Activated naive CD8-positive, alpha-beta T cell treated with anti-CD3 and anti-CD28 coated beads for 36 hours (primary cell): ENCODE measurements around the gene DRD1. TPM values are rescaled to one million over a fixed set of nuclear protein-coding genes. Genes with fewer than 3 reads are reported as not detected.
"Not testable (repeated sequence)": the region's sequence is repeated elsewhere in the genome, so short reads cannot be mapped to it uniquely, and the experiment has no call there.

Experiments
- DNase-seq: peaks from one replicate; pipeline ENCODE4 v3.0.0; 2021
- H3K27ac Mint-ChIP-seq: one replicate; pipeline ENCODE4 v1.8.0; 2022; ENCODE audit warnings: mild to moderate bottlenecking, moderate library complexity, mixed read lengths
- H3K27me3 Mint-ChIP-seq: one replicate; pipeline ENCODE4 v1.8.0; 2022; ENCODE audit warnings: mild to moderate bottlenecking, mixed read lengths
- H3K36me3 Mint-ChIP-seq: one replicate; pipeline ENCODE4 v1.8.0; 2021; ENCODE audit warnings: mild to moderate bottlenecking, mixed read lengths
- H3K4me1 Mint-ChIP-seq: one replicate; pipeline ENCODE4 v1.8.0; 2021; ENCODE audit warnings: mixed read lengths
- H3K4me3 Mint-ChIP-seq: one replicate; pipeline ENCODE4 v1.8.0; 2022; ENCODE audit warnings: mild to moderate bottlenecking, moderate library complexity, mixed read lengths
- H3K9me3 Mint-ChIP-seq: one replicate; pipeline ENCODE4 v1.8.0; 2022; ENCODE audit warnings: mixed read lengths
- total RNA-seq, 2 experiments: library from RNA; stranded (reverse); gene quantifications; one replicate each; pipeline ENCODE4 v1.2.3, GENCODE V29; 2021

DRD1 gene
- total RNA-seq, 2 experiments from 2014 or later, result not detected

DNA sequence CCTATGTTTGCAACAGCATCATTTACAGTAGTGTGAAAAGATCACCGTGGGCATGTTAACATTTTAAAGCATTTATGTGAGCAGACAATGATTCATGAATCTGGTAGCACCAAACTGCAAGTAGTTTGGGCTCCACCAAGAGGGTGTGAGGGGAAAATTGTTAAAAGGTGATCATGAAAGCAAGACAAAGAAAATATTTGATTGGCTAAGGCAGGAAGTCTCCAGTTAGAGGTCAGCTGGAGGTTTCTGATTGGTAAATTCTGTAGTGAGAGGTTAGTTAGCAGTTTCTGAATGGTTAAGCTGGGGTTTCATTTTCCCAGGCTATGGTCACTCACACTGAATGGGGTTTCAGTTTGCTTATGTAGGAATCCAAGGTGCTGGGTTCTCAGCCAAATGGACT is 13.5 kb upstream of the DRD1 start:
- no peak overlapping the region for H3K4me3 Mint-ChIP-seq
- H3K27ac Mint-ChIP-seq, result no peak overlapping the region
- H3K4me1 Mint-ChIP-seq, result peaks cover 12% of the 10 kb centered on the region
- DNase-seq, result no peak
- no peaks in the 10 kb centered on the region for H3K36me3 Mint-ChIP-seq
- no peaks in the 10 kb centered on the region for H3K9me3 Mint-ChIP-seq
- H3K27me3 Mint-ChIP-seq, result peaks cover 29% of the 10 kb centered on the region

DNA sequence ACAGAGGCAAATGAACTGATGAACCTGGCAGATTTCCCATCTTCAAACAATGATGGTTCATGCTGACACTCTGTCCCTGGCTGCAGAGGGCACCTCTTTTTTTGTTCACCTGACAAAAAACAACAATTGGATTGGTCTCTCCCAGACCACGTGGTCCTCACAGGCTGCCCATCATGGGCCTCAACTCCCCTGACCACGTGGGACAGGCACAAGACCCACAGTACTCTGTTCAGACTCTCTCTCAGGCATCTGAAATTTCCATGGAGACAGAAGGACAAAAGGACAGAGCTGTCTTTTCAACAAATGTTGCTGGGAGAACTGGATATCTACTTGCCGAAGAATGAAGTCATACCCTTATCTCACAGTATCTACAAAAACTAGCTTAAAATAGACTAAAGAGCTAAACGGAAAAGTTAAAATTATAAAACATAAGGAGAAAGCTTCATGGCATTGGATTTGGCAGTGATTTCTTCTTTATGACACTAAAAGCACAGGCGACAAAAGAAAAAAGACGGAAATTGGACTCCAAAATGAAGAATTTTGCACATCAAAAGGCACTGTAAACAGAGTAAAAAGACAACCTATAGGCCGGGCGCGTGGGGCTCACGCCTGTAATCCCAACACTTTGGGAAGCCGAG is 12.2 kb upstream of the DRD1 start:
- H3K9me3 Mint-ChIP-seq, result no peaks in the 10 kb centered on the region
- peaks cover 12% of the 10 kb centered on the region for H3K4me1 Mint-ChIP-seq
- no peak overlapping the region for H3K4me3 Mint-ChIP-seq
- H3K27ac Mint-ChIP-seq, result no peak overlapping the region
- H3K36me3 Mint-ChIP-seq, result no peaks in the 10 kb centered on the region
- DNase-seq, result no peak
- H3K27me3 Mint-ChIP-seq, result peaks cover 30% of the 10 kb centered on the region

DNA sequence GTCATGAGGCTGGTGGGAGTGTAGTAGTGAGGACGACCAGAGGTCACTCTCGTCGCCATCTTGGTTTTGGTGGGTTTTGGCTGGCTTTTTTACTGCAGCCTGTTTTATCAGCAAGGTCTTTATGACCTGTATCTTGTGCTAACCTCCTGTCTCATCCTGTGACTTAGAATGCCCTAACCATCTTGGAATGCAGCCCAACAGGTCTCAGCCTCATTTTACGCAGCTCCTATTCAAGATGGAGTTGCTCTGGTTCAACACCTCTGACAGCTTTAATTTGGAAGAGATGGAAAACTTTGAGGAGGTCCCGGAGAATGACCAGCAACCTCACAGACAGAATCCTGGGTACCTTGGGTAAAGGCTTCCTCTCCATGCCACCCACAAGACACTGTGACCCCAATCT is 10.4 kb upstream of the DRD1 start:
- DNase-seq, H3K27ac Mint-ChIP-seq, H3K4me1 Mint-ChIP-seq, H3K4me3 Mint-ChIP-seq, H3K9me3 Mint-ChIP-seq, H3K36me3 Mint-ChIP-seq: not testable (repeated sequence)
- H3K27me3 Mint-ChIP-seq, result peaks cover 31% of the 10 kb centered on the region

DNA sequence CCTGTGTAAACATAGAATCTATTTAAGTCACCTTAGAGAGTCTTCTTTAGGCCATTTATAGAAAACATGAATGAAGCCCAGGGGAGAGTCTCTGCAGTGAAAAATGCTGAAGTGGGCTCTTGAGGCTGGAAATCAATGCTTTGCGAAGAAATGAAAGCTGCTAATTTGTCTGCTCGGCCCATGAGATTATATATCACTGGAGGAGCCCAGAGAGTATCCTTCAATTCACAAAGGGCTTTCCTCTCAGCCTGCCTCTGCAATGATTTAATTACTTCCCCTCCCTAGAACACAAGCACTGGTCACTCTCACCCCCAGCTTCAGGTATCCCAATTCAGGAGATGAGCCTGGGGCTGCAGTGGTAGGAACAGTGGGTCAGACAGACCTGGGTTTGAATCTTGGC is 8.2 kb upstream of the DRD1 start:
- H3K27me3 Mint-ChIP-seq, result peaks cover 50% of the 10 kb centered on the region
- DNase-seq, result no peak
- peaks cover 3% of the 10 kb centered on the region for H3K4me1 Mint-ChIP-seq
- H3K27ac Mint-ChIP-seq, result no peak overlapping the region
- no peaks in the 10 kb centered on the region for H3K36me3 Mint-ChIP-seq
- no peaks in the 10 kb centered on the region for H3K9me3 Mint-ChIP-seq
- no peak overlapping the region for H3K4me3 Mint-ChIP-seq

DNA sequence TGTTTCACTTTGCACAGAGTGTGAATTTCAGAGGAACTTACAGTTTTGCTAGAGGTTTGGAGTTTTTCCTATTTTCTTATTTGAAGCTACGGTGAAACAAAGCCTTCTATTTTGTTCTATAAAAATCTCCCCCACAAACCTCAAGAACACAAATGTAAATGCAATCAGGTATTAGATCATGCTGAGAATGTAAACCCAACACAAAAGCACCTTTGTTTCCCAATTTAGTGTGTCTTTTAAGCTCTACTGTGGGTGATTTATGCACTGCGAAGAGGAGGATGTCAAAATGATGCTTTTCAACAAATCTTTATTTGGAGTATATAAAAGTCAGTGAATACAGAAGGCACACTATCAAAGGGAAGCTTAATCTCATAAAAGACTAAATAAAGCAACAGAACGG is 4.3 kb upstream of the DRD1 start:
- peaks cover 2% of the 10 kb centered on the region for H3K4me1 Mint-ChIP-seq
- H3K9me3 Mint-ChIP-seq, result no peaks in the 10 kb centered on the region
- no peak for DNase-seq
- no peak overlapping the region for H3K4me3 Mint-ChIP-seq
- no peak overlapping the region for H3K27ac Mint-ChIP-seq
- no peaks in the 10 kb centered on the region for H3K36me3 Mint-ChIP-seq
- H3K27me3 Mint-ChIP-seq, result peaks cover 56% of the 10 kb centered on the region

DNA sequence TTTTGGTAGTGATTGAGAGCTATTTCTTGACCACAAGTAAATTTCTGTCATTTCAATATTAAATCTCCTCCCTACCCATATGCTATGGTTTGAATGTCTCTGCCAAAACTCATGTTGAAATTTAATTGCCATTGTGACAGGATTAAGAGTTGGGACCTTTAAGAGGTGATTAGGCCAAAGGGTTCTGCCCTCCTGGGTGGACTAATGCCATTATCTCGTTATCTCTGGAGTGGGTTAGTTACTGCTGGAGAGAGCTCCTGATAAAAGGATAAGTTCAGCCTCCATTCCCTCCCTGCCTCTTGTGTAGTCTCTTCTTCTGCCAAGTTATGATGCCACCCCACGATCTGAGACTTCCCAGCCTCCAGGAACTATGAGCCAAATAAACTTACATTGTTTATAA is 3.6 kb upstream of the DRD1 start:
- H3K27me3 Mint-ChIP-seq, result peaks cover 59% of the 10 kb centered on the region
- no peak overlapping the region for H3K4me3 Mint-ChIP-seq
- DNase-seq, result no peak

DNA sequence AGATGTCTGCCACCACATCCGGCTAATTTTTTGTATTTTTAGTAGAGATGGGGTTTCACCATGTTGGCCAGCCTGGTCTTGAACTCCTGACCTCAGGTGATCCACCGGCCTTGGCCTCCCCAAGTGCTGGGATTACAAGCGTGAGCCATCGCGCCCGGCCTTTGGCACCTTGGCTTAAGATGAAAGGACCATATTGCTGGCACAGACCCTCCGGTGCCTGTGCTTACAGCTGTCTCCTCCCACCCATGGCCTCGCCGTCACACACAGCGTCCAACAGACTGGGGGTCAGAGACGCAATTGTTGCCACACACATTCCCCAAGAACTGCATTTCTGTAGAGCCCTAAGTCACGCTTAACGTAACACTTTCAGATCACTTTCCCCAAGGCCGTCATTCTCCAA is 2.4 kb upstream of the DRD1 start:
- H3K4me1 Mint-ChIP-seq, H3K9me3 Mint-ChIP-seq, H3K27ac Mint-ChIP-seq, DNase-seq, H3K36me3 Mint-ChIP-seq, H3K4me3 Mint-ChIP-seq: not testable (repeated sequence)
- H3K27me3 Mint-ChIP-seq, result peaks cover 71% of the 10 kb centered on the region

More for the DNA sequence above, 3.6 kb upstream of the DRD1 start:
- Mint-ChIP-seq H3K9me3 (no peaks in the 10 kb centered on the region), H3K4me1 (peaks cover 2% of the 10 kb centered on the region), H3K27ac (no peak overlapping the region), H3K36me3 (no peaks in the 10 kb centered on the region)

DNA sequence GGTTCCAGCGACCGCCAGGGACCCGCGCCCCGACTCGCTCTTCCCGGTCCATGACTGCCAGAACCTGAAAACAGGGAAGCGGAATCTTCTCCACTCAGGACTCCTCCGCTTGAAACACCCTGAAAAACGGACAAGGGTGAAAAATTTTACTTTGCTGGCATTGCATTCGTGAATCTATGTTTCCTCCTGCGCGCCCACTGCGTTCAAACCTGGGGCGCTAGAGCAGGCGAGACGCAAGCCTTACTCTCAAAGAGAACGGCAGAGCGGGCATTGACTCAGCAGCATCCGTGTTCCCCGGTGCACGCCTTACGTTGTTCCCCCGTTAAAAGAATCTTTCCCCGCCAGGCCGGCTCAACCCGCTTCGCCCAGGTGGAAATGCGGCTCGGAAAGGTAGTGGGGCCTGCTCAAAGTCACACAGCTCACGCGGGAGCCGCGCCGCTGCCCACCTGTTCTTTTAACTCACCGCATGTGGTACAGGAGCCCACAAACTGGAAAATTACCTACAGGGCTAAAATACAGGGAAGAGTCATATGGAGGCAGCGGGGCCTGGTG is 999 bp upstream of the DRD1 start:
- no peak for DNase-seq
- Mint-ChIP-seq H3K27ac (no peak overlapping the region), H3K9me3 (no peaks in the 10 kb centered on the region), H3K4me3 (peak overlapping the region; percentile 60), H3K36me3 (no peaks in the 10 kb centered on the region), H3K4me1 (peaks cover 2% of the 10 kb centered on the region), H3K27me3 (peaks cover 78% of the 10 kb centered on the region)

DNA sequence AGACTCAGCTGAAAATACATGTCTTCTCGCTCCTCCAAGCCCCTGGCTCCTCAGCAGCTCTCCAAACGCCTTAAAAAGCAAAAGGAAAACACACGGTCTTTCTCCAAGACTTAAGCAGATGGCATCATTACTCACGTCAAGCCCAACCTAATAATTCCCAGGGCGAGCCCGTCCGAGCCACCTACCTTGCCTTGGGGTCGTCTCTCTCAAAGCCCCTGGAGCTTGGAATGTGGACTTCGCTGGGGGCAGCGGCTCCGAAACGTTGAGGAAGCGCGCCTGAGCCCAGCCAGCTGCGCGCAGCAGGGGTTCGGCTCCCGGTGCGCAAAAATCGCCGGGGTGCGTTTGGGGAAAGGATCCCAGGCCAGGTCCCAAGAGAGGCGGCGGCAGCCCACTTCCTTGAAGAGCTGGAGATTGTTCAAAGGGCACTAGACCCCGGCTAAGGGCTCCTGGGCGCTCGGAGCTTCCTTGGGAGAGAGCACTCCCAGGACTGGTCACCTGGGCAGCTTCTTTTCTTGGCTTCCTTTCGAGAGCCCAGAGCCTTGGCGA is 395 bp downstream of the DRD1 start:
- peaks cover 2% of the 10 kb centered on the region for H3K4me1 Mint-ChIP-seq
- H3K36me3 Mint-ChIP-seq, result no peaks in the 10 kb centered on the region
- peaks cover 75% of the 10 kb centered on the region for H3K27me3 Mint-ChIP-seq
- no peak overlapping the region for H3K27ac Mint-ChIP-seq
- H3K4me3 Mint-ChIP-seq, result no peak overlapping the region
- DNase-seq, result no peak
- no peaks in the 10 kb centered on the region for H3K9me3 Mint-ChIP-seq

DNA sequence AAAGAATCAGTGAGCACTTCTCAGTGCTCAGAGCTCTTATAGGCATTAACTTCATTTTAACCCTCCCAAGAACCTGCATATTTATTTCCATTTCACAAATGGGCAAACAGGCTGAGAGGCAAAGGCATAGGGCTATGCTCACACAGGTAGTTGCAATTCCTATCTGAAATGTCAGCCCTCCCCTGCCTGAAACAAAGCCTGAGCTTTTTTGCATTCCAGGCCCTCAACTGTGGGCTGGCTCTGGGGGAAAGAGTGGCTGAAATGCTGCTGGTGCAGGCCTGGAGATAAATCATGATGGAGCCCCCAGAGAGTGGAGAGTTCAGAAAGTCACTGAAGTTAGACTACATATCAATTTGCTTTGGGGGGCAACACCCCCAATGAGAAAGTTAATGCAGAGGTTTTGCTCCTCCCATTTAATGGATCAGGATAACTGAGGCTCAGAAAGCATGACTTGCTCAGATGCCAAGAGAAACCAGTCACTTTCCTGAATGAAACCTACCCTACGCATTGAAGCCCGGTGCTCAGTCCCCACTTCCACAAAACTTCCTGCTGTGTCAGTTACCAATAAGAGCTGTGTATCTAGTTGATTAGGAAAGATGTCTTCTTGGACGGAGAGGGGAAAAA is 5.6 kb downstream of the DRD1 start:
- Mint-ChIP-seq H3K36me3 (no peaks in the 10 kb centered on the region), H3K9me3 (no peaks in the 10 kb centered on the region)

DNA sequence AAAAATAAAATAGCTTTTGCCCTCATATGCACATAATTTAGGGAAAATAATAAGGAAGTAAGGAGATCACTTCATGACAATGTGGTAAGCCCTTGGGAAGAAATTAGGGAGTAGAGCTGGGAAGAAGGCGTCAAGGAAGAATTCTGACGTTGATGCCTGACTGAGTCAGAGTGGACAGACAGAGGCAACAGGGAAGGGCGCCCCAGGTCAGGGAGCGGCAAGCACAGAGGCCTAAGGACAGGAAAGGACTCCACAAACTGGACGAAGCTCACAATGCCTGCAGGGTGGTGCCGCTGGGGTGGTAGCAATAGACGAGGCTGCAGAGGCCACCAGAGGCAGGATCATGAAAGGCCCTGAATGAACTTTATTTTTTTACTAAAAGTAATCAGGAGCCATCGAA is 7.6 kb downstream of the DRD1 start:
- H3K27me3 Mint-ChIP-seq, result peaks cover 20% of the 10 kb centered on the region

More for the DNA sequence above, 5.6 kb downstream of the DRD1 start:
- Mint-ChIP-seq H3K4me1 (peaks cover under 1% of the 10 kb centered on the region), H3K4me3 (no peak overlapping the region), H3K27me3 (peaks cover 40% of the 10 kb centered on the region), H3K27ac (no peak overlapping the region)
- no peak for DNase-seq

DNA sequence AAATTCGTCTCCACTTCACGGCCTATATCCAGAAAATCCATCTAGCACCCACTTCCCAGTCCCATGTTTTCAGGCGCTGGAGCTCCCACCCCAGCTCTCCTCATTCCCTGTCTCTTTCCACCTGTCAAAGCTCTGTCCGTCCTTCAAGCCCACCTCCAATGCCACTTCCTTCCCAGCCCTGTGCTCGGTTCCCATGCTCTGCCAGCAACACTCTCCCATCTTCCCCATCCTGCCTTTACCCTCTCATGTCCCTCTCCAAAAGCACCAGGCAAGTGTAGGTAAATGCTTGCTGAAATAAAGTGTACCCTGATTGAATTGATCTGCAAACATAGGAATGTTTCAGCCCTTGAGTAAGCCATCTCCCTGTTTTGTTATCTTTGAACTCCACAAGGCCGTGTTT is 9.2 kb downstream of the DRD1 start:
- H3K4me3 Mint-ChIP-seq, result no peak overlapping the region
- no peaks in the 10 kb centered on the region for H3K4me1 Mint-ChIP-seq
- no peak for DNase-seq
- no peaks in the 10 kb centered on the region for H3K36me3 Mint-ChIP-seq
- H3K9me3 Mint-ChIP-seq, result no peaks in the 10 kb centered on the region
- H3K27me3 Mint-ChIP-seq, result peaks cover 13% of the 10 kb centered on the region
- no peak overlapping the region for H3K27ac Mint-ChIP-seq

More for the DNA sequence above, 7.6 kb downstream of the DRD1 start:
- H3K9me3 Mint-ChIP-seq, result no peaks in the 10 kb centered on the region
- no peak for DNase-seq
- H3K36me3 Mint-ChIP-seq, result no peaks in the 10 kb centered on the region
- H3K4me1 Mint-ChIP-seq, result no peaks in the 10 kb centered on the region
- no peak overlapping the region for H3K27ac Mint-ChIP-seq
- no peak overlapping the region for H3K4me3 Mint-ChIP-seq

DNA sequence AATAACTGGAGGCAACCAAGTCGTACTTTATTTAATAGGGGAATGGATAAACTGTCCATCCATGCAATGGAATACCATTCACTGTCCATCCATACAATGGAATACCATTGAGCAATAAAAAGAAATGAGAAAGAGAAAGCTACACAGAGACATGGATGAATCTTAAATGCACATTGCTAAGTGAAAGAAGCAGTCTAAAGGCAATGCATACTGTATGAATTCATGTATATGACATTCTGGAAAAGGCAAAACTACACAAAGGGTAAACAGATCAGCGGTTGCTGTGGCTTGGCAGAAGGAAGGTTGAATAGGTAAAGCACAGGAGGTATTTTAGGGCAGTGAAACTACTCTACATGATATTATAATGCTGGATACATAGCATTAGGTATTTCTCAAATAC is 16.2 kb downstream of the DRD1 start:
- H3K9me3 Mint-ChIP-seq, result peaks cover 3% of the 10 kb centered on the region
- H3K27me3 Mint-ChIP-seq, result peaks cover 26% of the 10 kb centered on the region
- H3K4me1 Mint-ChIP-seq, result no peaks in the 10 kb centered on the region
- no peaks in the 10 kb centered on the region for H3K36me3 Mint-ChIP-seq
- DNase-seq, result no peak
- H3K27ac Mint-ChIP-seq, result no peak overlapping the region
- H3K4me3 Mint-ChIP-seq, result no peak overlapping the region

DNA sequence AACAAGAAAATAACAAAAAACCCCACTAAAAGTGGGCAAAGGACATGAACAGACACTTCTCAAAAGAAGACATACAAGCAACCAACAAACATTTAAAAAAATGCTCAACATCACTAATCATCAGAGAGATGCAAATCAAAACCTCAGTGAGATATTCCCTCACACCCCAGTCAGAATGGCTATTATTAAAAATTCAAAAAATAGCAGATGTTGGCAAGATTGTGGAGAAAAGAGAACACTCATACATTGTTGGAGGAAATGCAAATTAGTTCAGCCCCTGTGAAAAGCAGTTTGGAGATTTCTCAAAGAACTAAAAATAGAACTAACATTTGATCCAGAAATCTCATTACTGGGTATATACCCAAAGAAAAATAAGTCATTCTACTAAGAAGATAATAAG is 19.4 kb downstream of the DRD1 start:
- not testable (repeated sequence) for DNase-seq, H3K4me1 Mint-ChIP-seq, H3K4me3 Mint-ChIP-seq, H3K36me3 Mint-ChIP-seq, H3K27ac Mint-ChIP-seq, H3K9me3 Mint-ChIP-seq
- peaks cover 42% of the 10 kb centered on the region for H3K27me3 Mint-ChIP-seq

DNA sequence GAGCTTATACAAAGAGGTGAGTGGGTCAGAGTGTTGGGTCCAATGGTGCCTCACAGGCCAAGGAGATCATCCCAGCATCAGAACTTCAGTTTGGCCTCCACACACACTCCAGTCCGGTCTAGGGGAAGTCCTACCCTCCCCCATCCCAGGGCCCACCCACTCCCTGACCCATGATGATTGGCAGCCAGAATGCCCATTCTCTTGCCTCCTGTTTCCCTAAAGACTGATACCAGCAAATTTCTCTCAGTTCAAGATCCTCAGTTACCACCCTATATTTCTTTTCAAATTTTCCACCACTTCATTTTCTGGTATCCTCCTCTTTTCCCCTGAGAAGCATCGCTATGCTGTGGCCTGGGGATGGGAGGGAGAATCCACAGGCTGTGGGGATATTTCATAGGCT is 21.9 kb downstream of the DRD1 start:
- no peak for DNase-seq
- no peaks in the 10 kb centered on the region for H3K4me1 Mint-ChIP-seq
- peaks cover 48% of the 10 kb centered on the region for H3K27me3 Mint-ChIP-seq
- no peak overlapping the region for H3K4me3 Mint-ChIP-seq
- no peaks in the 10 kb centered on the region for H3K9me3 Mint-ChIP-seq
- no peak overlapping the region for H3K27ac Mint-ChIP-seq
- H3K36me3 Mint-ChIP-seq, result no peaks in the 10 kb centered on the region

DNA sequence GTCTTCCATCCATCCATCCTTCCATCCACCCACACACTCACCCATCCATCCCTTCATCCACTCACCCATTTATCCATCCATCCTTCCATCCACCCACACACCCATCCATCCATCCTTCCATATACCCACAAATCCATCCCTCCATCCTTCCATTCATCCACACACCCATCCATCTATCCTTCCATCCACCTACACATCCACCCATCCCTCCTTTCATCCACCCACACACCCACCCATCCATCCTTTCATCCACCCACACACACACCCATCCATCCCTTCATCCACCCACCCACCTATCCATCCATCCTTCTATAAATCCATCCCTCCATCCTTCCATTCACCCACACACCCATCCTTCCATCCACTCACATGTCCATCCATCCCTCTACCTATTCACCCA is 23.6 kb downstream of the DRD1 start:
- H3K27ac Mint-ChIP-seq, result no peak overlapping the region
- H3K4me1 Mint-ChIP-seq, result no peaks in the 10 kb centered on the region
- H3K27me3 Mint-ChIP-seq, result peaks cover 50% of the 10 kb centered on the region
- no peak for DNase-seq
- H3K9me3 Mint-ChIP-seq, result peaks cover 3% of the 10 kb centered on the region
- H3K36me3 Mint-ChIP-seq, result peaks cover 2% of the 10 kb centered on the region
- H3K4me3 Mint-ChIP-seq, result no peak overlapping the region
